AG10803 (cell line): Measurements from ENCODE around the gene CDH4.

Experiments used
- DNase-seq: peaks from one replicate; pipeline ENCODE4 v3.0.0; 2010; ENCODE audit warnings: low read depth
- H3K4me3 ChIP-seq: 2 replicates; pipeline ENCODE4 v1.5.1; 2011; ENCODE audit warnings: mild to moderate bottlenecking, low read length, control low read depth
- CTCF ChIP-seq: conservative IDR thresholded peaks from 2 replicates; pipeline ENCODE4 v1.5.1; 2011; ENCODE audit warnings: mild to moderate bottlenecking, low read length, control low read depth, inconsistent platforms

CDH4 gene

GRCh38 chr20:61514805-61515505 lies 262.9 kb downstream of the CDH4 start:
- no peak overlapping the region for H3K4me3 ChIP-seq
- TF ChIP-seq CTCF, result no peak
- DNase-seq, result no peak

- no peak overlapping the region for H3K4me3 ChIP-seq
- no peak for DNase-seq
- no peak for TF ChIP-seq CTCF
These were observed 263.9 kb downstream of the CDH4 start for GRCh38 chr20:61515922-61516321.

GRCh38 chr20:61516346-61517208 lies 264.5 kb downstream of the CDH4 start:
- H3K4me3 ChIP-seq, result no peak overlapping the region
- peak; percentile 44 for DNase-seq
- TF ChIP-seq CTCF, result peak; percentile 23; the same call in 1 of the 2 replicates

- no peak for DNase-seq
- no peak for TF ChIP-seq CTCF
- H3K4me3 ChIP-seq, result no peak overlapping the region
These were observed 265.4 kb downstream of the CDH4 start for GRCh38 chr20:61517419-61517818.

GRCh38 chr20:61518424-61518951 lies 266.4 kb downstream of the CDH4 start:
- no peak overlapping the region for H3K4me3 ChIP-seq
- DNase-seq, result no peak
- TF ChIP-seq CTCF, result no peak

- H3K4me3 ChIP-seq, result no peak overlapping the region
- DNase-seq, result no peak
- no peak for TF ChIP-seq CTCF
These were observed 267.4 kb downstream of the CDH4 start for GRCh38 chr20:61519488-61519887.
